HG03469 (cell line): Measurements from ENCODE around the gene IGSF9.
"Not testable (repeated sequence)": the region's sequence is repeated elsewhere in the genome, so short reads cannot be mapped to it uniquely, and the experiment has no call there.

Experiments used
- ATAC-seq: cut with Tn5 transposase; IDR thresholded peaks from one replicate; pipeline ENCODE4 v1.9.1; 2021; ENCODE audit warnings: mild to moderate bottlenecking, moderate library complexity, moderate number of reproducible peaks; ENCODE audit not compliant: unreplicated experiment

The IGSF9 gene

DNA sequence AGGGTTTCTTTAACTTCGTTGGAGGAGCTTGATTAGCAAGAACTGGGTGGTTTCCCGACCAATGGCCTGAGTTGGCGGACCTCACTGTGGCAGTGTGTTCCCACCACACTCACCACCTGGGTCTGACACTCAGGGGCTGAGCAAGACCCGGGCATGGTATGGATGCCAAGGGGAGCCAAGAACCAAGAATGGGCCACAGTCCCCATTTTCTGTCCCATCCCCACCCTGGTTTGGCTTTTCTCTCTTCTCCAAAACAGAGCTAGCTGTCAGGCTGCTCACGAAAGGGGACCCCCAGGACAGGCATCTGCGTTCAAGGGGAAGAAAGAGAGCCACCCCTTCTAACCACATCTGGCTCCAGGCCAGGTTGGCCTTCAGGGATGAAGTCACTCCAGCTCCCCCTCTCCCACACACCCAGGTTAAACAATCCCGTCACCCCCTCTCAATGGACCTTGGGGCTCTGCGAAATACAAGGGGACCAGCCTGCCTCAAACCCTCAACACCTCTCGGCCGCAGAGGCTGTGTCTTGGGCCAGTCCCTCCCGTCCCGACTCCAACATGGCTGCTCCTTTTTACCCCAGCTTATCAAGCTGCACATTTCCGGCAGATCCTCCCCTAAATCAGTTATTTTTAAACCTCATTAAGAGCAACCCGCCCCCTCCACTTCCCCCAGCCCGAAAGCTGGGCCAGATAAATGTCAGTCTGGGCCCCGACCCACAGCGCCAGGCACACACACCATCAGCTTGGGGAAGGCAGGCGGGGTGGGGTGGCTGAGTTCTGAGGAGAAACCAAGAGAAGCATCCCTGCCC lies 23.5 kb downstream of the IGSF9 start:
- ATAC-seq = no peak

DNA sequence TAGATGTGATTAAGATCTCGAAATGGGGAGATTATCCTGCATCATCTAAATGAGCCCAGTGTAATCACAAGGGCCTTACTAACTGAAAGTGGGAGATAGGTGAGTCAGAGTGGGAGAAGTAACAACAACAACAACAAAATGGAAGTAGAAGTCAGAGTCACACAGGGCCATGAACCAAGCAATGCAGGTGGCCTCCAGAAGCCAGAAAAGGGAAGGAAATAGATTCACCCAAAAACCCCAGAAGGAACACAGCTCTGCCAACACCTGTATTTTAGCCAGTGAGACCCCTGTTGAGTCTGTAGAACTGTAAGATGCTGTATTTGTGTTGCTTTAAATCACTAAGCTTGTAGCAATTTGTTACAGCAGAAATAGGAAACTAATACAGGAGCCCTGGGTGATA lies 24.2 kb downstream of the IGSF9 start:
- peak; percentile 28 for ATAC-seq

DNA sequence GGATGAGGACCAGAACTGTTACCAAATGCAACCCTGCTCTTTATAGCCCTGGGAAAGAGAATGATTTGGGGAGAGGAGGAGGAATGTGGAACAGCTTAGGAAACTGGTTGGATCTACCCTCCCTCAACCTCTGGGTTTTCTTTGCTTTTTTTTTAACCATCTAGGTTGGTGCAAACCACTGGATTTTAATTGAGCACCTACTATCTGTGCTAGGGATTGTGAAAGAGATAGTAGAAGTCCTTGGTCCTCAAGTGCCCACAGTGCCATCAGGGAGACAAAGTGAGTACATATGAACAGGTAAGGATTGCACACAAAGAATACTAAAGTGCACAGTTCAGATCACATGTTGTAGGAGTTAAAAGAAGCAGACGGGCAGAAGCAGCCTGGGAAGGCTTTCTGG lies 24.8 kb downstream of the IGSF9 start:
- ATAC-seq = no peak

DNA sequence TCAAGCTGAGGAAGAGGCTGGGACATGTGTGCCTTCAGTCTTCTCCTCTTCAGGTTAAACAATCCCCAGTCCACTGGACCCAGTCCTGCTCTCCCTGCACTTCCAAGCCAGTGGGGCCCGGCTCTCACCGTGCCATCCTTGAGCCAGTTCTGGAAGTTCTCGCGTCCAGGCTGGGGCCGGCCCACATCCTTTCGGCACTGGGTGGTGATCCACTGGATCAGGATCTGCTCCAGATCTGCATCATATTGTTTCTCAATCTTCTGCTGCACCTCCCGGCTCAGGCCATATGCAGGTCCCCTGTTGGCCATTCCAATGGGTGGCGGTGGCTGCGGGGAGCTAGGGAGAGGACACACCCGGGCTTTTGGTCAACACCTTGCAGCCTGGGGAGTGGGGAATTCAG lies 25.2 kb downstream of the IGSF9 start:
- no peak for ATAC-seq

DNA sequence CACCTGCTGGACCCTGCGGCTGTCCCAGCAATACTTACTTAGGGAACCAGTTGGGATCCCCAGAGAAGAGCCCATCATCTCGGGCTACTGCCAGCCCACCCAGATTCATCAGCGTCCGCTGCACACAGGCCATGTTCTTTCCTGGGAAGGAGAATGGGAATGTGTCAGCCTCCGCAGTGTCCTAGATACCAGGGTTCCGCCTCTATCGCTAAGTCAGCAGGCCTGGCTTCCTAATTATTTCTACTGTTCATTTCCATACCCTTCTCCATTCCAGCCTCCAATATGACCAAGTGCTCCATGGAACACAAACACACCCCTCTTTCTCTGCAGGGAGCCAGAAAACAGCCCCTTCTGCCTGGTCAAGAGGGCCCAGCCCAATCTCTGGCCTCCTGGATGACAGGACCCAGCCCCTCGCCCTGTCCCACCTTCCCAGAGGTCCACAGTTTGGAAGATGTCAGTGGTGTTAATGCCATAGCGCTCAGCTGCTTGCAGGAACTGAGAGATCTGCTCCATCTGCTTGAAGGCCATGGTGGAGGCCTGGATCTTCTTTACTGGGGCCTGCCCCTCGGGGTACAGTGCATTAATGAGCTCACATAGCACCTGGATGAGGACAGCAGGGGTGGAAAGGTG lies 26.1 kb downstream of the IGSF9 start:
- ATAC-seq = no peak

DNA sequence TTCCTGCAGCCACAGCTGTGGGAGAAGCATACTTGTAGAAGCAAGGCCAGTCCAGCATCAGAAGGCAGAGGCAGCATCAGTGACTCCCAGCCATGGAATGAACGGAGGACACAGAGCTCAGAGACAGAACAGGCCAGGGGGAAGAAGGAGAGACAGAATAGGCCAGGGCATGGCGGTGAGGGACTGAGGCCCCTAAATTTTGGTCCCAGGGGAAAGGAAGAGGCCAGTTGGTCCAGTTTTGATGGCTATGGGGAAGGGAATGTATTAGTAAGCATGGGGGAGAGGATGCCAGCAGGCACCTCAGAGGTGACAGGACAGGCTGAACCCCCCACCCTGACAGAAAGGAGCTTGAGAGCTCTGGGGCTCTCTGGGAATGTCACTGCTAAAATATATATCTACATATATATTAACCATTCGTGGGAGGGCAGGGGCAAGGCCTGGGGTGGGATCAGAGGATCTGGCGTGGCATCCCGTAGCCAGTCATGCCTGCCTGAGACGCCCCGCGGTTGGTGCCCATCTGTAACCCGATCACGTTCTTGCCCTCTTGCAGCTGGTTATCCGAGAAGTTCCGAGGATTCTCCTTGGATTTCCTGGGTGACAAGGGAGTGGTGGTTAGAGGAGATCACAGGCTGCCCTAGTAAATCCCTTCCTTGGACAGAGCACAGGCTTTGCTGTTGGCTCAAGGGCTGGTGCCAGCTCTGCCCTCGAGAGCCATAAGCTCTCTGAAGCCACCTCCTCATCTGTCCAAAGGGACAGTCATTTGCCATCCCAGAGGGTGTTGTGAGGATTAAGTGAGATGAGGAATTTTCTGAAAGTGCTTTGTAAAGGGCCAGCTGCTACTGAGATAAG lies 26.8 kb downstream of the IGSF9 start:
- ATAC-seq = no peak

DNA sequence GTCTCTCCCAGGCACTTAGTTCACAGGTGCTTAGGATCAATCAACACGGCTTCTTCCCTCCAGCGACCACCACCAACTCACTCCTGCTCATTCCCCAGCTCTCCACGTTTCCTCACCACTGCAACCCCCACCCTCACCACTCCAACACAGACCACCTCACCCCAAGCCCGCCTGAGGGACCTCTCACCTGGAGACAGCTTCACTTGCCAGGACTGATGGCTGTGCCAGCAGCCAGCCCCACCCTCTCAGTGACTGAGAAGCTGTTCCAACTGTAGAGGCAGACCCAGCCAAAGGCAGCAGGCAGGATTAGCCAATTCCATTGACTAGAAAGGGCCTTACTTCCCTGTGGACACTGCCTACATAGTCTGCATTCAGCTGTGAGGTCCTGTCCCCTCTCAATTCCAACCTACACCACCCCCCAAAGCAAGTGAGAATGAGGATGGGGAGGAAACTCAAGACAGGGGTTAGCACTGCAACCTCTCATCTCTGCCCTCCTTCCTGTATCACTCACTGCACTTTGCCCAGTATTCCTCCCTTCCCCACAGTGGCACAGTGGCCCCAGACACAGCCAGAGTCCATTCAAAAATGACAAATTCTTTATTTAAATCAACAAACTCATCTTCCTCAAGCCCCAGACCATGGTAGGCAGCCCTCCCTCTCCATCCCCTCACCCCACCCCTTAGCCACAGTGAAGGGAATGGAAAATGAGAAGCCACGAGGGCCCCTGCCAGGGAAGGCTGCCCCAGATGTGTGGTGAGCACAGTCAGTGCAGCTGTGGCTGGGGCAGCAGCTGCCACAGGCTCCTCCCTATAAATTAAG lies 27.7 kb downstream of the IGSF9 start:
- no peak for ATAC-seq

DNA sequence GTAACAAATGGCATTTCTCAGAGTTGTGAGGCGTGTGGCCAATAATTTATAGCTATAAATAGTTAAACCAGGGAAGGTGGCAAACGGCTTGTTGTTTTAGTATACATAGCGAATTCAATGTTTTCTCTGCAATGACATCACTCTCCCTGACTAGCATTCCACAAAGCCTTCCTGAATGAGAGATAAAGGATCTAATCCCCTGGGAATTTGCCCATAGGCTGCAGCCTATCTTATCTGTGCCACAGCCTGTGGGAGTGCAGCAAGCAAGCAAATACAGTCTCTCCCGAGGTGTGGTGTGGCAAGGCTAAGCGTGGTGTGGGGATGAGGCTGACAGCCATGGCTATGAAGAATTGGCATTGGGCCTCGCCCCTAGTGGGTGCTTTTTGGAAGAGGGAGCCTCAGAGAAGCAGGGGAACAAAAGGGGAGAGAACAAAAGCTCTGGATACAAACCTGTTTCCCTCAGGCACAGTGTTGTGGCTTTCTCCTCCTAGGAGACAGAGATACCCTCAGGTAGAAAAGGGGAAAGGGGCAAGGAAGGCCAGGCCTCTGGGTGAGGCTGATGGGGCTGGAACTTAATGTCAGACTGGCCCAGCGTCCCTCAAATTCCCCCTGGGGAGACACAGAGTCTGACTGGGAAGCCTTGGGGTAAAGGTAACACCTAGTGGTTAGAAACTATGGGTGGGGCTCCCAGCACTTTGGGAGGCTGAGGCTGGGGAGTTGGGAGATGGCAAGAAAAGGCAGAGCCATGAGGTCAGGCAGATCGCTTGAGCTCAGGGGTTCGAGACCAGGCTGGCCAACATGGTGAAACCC lies 29.0 kb downstream of the IGSF9 start:
- ATAC-seq = no peak

DNA sequence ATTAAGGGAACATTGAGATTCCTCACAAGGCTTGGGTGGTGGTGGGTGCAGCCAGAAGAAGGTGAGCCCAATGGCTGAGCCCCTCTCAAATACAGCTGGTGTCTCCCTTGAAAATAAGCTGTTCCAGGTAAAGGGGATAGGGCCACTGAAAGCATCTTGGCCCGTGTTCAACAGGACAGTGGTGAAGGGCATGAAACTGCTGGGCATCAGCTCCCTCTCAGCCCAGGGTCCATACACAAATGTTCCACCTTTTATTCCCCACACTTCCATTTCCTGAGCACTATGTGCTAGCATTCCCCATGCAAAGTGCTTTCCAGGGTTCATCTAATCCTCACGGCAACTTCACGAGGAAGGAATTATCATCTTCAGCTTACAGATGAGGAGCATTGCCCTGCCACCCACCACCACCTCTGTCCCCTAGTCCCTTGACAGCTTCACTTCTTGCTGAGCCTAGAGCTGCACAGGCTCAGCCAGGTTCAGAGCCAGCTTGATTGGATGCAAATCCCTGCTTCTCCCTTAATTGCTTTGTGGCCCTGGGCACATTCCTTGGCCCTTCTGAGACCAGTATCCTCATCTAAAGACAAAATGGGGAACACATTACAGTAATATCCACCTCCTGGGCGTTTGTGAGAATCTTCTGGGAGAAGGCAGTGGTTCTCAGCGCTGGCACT lies 29.7 kb downstream of the IGSF9 start:
- ATAC-seq = no peak

DNA sequence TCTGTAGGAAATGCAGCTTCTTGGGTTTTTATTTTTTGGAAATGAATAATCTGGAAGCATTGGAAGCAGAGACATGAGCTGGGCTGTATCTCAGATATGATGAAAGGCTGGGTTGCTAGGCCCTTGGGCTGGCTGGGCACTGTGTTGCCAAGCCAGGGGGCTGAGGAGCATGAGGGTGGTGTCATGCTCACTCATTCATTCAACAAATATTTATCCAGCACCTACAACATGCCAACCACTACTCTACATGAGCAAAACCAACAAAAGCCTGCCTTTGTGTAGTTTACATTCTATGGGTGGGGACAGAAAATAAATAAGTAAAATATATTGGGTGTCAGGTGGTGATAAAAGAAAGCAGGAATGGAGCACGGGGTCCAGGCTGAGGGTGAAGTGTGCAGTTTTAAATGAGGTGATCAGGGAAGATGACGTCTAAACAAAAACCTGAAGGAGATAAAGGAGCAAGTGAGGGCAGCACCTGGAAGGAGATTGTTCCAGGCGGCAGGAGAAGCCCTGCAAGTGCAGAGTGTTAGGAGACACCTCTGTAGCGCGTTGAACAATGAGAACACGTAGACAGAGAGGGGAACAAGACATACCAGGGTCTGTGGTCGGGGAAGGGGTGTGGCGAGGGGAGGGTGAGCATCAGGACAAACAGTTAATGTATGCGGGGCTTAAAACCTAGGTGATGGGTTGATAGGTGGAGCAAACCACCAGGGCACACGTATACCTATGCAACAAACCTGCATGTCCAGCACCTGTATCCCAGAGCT lies 31.0 kb downstream of the IGSF9 start:
- no peak for ATAC-seq

DNA sequence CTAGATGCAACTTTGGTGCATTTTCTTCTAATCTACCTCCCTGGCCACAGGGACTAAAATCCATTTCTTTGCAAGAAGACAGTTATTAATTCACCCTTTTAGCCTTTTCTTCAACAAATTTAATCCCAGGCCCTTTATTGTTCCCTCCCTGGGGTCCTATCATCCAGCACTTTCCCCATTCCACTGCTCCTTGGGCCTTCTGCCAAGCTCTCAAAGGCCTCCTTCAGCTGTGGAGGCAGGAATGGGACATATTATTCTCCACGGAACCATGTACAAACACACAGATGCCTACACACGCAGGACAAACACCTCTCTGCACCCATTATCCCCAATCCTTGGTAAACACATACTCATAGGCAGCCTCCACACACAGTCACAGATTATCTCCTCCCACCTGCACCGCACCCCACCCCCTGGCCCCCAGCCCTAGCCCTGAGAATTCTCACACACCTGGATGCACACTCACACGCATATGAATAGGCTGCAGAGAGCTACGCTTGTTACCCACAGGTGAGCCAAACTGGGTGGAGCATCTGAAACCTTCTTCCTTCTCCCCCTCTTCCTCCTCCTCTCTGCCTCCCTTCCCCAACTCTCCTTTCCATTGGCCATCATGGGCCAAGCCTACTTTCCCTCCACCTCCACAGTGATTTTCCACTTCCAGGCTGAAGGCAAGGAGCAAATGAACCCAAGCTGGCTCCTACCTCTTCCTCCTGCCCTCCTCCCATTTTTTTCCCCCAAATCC lies 31.8 kb downstream of the IGSF9 start:
- no peak for ATAC-seq

DNA sequence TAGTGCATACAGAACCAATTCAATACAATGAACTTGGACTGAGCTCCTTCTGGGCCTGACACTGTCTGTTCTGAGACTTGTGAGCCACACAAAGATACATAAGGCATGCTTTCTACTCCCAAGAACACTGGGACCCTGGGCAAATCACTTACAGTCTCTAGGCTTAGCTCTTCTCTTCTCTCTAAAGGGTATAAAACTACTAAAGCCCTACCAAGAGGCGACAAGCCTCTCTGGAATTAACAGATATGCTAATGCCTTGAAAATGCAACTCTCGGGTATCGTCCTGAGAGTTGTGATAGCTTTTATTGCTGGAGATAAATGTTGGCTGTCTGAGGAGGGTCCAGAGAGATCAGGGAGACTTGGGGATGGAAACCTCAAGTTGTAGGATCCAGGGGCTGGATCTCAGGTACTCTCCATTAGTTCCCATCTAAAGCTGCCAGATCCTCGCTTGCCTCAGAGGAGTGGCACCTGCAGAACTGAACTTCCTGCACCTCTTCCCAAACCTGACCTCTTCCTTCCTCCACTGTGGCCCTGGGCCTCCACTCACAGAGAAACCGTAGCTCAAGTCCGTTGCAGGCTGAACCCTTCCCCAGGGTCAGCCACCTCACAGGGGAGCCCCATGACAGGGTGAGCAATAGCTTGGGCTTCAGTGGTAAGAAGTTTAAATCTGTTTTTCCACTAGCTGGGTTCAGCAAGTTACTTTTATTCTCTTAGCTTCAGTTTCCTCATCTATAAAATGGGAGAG lies 33.9 kb downstream of the IGSF9 start:
- no peak for ATAC-seq

DNA sequence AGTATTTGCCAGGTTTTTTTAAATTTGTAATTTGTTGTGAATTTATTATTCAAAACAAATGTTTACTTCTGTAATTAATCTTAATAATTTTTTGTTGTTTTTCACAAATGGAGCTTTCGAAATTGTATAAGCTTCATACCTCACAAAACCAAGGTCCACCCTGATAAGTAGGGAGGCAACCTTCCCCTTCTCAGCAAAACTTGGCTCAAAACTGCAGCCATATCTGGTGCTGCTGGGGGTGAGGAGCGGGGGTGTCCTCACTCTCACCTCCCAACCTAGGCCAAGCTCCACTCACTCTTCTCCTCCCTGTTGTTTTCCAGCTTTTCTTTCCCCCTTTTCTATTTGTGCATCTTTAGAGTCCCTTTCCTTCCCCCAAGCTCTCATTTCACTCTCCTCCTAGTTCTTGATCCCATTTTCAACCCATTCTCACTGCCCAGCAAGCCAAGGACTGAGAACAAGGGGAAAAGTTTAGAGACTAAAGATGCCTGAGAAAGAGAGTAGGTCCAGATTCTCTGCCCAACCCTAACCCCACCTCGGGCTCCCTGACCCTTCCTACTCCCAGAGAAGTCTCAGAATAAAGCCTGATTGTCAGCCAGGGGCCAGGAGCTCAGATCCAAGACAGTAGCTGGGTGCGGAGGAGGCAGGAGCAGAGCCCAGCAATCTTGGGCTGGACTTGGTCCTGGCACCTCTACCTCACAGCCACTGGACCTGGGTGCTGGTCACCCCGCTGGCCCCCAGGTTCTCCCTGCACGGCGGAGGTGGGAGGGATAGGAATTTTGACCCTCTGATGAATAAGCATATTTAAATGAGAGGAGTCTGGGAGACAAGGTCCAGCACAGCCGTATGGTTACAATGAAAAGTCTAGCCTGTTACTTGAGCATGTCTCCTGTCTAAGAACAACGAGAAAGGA lies 37.1 kb downstream of the IGSF9 start:
- no peak for ATAC-seq

DNA sequence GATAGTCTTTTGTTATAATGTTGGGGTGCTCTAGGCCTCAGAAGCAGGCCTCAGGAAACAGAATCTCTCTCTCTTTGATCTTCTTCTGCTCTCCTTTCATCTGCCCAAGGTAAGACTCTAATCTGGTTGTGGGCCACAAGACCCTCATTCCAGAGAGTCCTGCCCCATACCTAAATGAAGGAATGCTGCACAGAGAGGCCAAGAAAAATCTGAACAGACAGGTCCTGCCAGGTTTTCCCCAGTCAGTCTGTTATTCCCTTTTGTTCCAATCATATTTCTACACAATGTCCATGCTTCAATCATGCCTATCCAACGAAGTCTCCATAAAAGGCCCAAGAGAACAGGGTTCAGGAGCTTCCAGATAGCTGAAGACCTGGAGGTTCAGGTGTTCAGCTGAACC lies 38.5 kb downstream of the IGSF9 start:
- no peak for ATAC-seq

DNA sequence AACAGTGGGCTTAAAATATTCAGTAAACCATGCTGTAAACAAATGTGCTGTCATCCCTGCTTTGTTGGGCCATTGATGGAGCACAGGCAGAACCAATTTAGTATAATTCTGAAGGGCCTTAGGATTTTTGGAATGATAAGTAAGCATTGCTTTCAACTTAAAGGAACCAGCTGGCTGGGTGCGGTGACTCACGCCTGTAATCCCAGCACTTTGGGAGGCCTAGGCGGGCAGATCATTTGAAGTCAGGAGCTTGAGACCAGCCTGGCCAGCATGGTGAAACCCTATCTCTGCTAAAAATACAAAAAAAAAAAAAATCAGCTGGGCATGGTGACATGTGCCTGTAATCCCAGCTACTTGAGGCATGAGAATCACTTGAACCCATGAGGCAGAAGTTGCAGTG lies 41.4 kb downstream of the IGSF9 start:
- ATAC-seq = not testable (repeated sequence)

DNA sequence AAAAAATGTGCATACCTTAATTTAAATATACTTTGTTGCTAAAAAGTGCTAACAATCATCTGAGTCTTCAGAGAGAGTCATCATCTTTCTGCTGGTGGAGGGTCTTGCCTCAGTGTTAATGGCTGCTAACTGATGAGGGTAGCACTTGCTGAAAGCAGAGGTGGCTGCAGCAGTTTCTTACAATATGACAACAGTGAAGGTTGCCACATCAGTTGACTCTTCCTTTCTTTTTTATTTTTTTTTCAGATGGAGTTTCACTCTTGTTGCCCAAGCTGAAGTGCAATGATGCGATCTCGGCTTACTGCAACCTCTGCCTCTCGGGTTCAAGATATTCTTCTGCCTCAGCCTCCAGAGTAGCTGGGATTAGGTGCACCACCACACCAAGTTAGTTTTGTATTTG lies 42.9 kb downstream of the IGSF9 start:
- ATAC-seq = no peak
